DOHH2 (cell line): ENCODE measurements around the gene ZBTB33.

Experiments used
- CTCF ChIP-seq: fragments of 200-600 bp; sonication (generic); IDR thresholded peaks from one replicate; pipeline ENCODE4 v1.5.1; 2014; ENCODE audit warnings: antibody characterized with exemption, mild to moderate bottlenecking, low read depth, low read length; ENCODE audit not compliant: poor library complexity, severe bottlenecking
- EZH2phosphoT487 ChIP-seq: fragments of 200-600 bp; sonication (generic); IDR thresholded peaks from 2 replicates; pipeline ENCODE4 v1.6.1; 2017; ENCODE audit warnings: borderline replicate concordance, mild to moderate bottlenecking, antibody characterized with exemption, low read length, moderate library complexity, mixed read lengths

- no peak for TF ChIP-seq CTCF
- no peak for TF ChIP-seq EZH2phosphoT487
Measured at GRCh38 chrX:120235284-120235683, 15.3 kb upstream of the ZBTB33 start.
